GM23248 (cell line): ENCODE results near the gene C3AR1. TPM values are rescaled to one million over a fixed set of nuclear protein-coding genes. Genes with fewer than 3 reads are reported as not detected.

Experiments
- DNase-seq: peaks from one replicate; pipeline ENCODE4 v3.0.0-alpha.2; 2015
- H2AFZ ChIP-seq: fragments of 200-600 bp; sonication (generic); 2 replicates; pipeline ENCODE4 v1.6.1; 2016; ENCODE audit warnings: antibody characterized with exemption
- H3F3A ChIP-seq: fragments of 200-600 bp; sonication (generic); 2 replicates; pipeline ENCODE4 v1.6.1; 2016; ENCODE audit warnings: mild to moderate bottlenecking, antibody characterized with exemption, mixed run types; ENCODE audit not compliant: insufficient read depth
- H3K27ac ChIP-seq: fragments of 200-600 bp; sonication (generic); 2 replicates; pipeline ENCODE4 v1.5.1; 2016; ENCODE audit warnings: mild to moderate bottlenecking
- H3K27me3 ChIP-seq: fragments of 200-600 bp; sonication (generic); replicated peaks from 2 replicates; pipeline ENCODE4 v1.6.1; 2016; ENCODE audit warnings: mild to moderate bottlenecking; ENCODE audit not compliant: insufficient read depth
- H3K36me3 ChIP-seq: fragments of 200-600 bp; sonication (generic); 2 replicates; pipeline ENCODE4 v1.6.1; 2016; ENCODE audit warnings: low read depth, mild to moderate bottlenecking
- H3K4me1 ChIP-seq: fragments of 200-600 bp; sonication (generic); 2 replicates; pipeline ENCODE4 v1.6.1; 2016; ENCODE audit warnings: mild to moderate bottlenecking; ENCODE audit not compliant: insufficient read depth
- H3K4me2 ChIP-seq: fragments of 200-600 bp; sonication (generic); one replicate; pipeline ENCODE4 v1.6.1; 2016; ENCODE audit warnings: mild to moderate bottlenecking; ENCODE audit not compliant: unreplicated experiment
- H3K4me3 ChIP-seq: fragments of 200-600 bp; sonication (generic); 2 replicates; pipeline ENCODE4 v1.5.1; 2016; ENCODE audit warnings: mild to moderate bottlenecking
- H3K79me2 ChIP-seq: fragments of 200-600 bp; sonication (generic); 2 replicates; pipeline ENCODE4 v1.6.1; 2016; ENCODE audit warnings: mild to moderate bottlenecking; ENCODE audit not compliant: insufficient read depth
- H3K9ac ChIP-seq: fragments of 200-600 bp; sonication (generic); 2 replicates; pipeline ENCODE4 v1.6.1; 2016; ENCODE audit warnings: mild to moderate bottlenecking
- H3K9me2 ChIP-seq: fragments of 200-600 bp; sonication (generic); 2 replicates; pipeline ENCODE4 v1.6.1; 2016; ENCODE audit warnings: mixed run types, mild to moderate bottlenecking, moderate library complexity; ENCODE audit not compliant: insufficient read depth
- H3K9me3 ChIP-seq: fragments of 200-600 bp; sonication (generic); one replicate; pipeline ENCODE4 v1.6.1; 2017; ENCODE audit warnings: low read depth
- H4K20me1 ChIP-seq: fragments of 200-600 bp; sonication (generic); 2 replicates; pipeline ENCODE4 v1.6.0; 2016; ENCODE audit not compliant: insufficient read depth
- EZH2 ChIP-seq: fragments of 200-600 bp; sonication (generic); IDR thresholded peaks from 2 replicates; pipeline ENCODE4 v1.6.1; 2018; ENCODE audit warnings: antibody characterized with exemption, mild to moderate bottlenecking; ENCODE audit not compliant: insufficient read depth, poor library complexity, severe bottlenecking
- EZH2phosphoT487 ChIP-seq: fragments of 200-600 bp; sonication (generic); IDR thresholded peaks from 2 replicates; pipeline ENCODE4 v1.6.1; 2018; ENCODE audit warnings: antibody characterized with exemption, moderate library complexity, mild to moderate bottlenecking, low read depth; ENCODE audit not compliant: insufficient read depth
- WGBS, 2 experiments: methylation state at CpG; one replicate each; pipeline ENCODE4 v1.1.6; 2015 to 2017; ENCODE audit warnings: low lambda C conversion rate in 2 of 2, low coverage in 1 of 2; ENCODE audit errors: missing lambda C conversion rate in 2 of 2; 5-methylcytosine and 5-hydroxymethylcytosine counted together
- in situ Hi-C: fragments of 300-500 bp; cut with MboI; formaldehyde crosslinking; loops from 2 replicates; pipeline ENCODE4 v1.15.0; 2020
- polyA plus RNA-seq: library from polyadenylated mRNA; unstranded; fragments of >200 nt; fragmentation: Nextera tagmentation; extraction: Ambion mirVana; gene quantifications from 2 replicates; pipeline ENCODE4 v1.2.1, GENCODE V29; 2016
- total RNA-seq: library from RNA; depleted of rRNA; stranded (reverse); fragments of >200 nt; shearing (Covaris generic); gene quantifications from 2 replicates; pipeline ENCODE4 v1.2.3, GENCODE V29; 2014

Gene C3AR1
- total and polyA plus RNA-seq, 2 experiments from 2014 or later, result 0.24 TPM; not detected in 1

GRCh38 chr12:8069582-8069981, 3.4 kb upstream of the C3AR1 start:
- H3K27me3 ChIP-seq, result no peaks in the 10 kb centered on the region
- H3K79me2 ChIP-seq, result no peaks in the 10 kb centered on the region
- no peak overlapping the region for H3K4me2 ChIP-seq
- no peaks in the 10 kb centered on the region for H3K9me2 ChIP-seq
- DNase-seq, result no peak
- TF ChIP-seq EZH2 (no peak), EZH2phosphoT487 (no peak)
- in situ Hi-C loops, result no loop called here
- H3K9ac ChIP-seq, result no peak overlapping the region
- H3K4me1 ChIP-seq, result peaks cover 6% of the 10 kb centered on the region
- no peak overlapping the region for H3K27ac ChIP-seq
- no peak overlapping the region for H2AFZ ChIP-seq
- H3K9me3 ChIP-seq, result no peaks in the 10 kb centered on the region
- H3F3A ChIP-seq, result peaks cover 14% of the 10 kb centered on the region; the same call in 1 of the 2 replicates
- H3K4me3 ChIP-seq, result no peak overlapping the region
- no peaks in the 10 kb centered on the region for H3K36me3 ChIP-seq
- no peaks in the 10 kb centered on the region for H4K20me1 ChIP-seq

GRCh38 chr12:8064131-8064530, 2.0 kb downstream of the C3AR1 start:
- no peak for DNase-seq
- H3K4me3 ChIP-seq, result no peak overlapping the region
- H3K9ac ChIP-seq, result no peak overlapping the region
- TF ChIP-seq EZH2, result no peak
- TF ChIP-seq EZH2phosphoT487, result no peak
- H3K9me3 ChIP-seq, result no peaks in the 10 kb centered on the region
- peaks cover 14% of the 10 kb centered on the region; the same call in 1 of the 2 replicates for H3F3A ChIP-seq
- H3K27ac ChIP-seq, result no peak overlapping the region
- no peaks in the 10 kb centered on the region for H3K9me2 ChIP-seq
- H4K20me1 ChIP-seq, result no peaks in the 10 kb centered on the region
- no peak overlapping the region for H3K4me2 ChIP-seq
- H3K27me3 ChIP-seq, result no peaks in the 10 kb centered on the region
- no peak overlapping the region for H2AFZ ChIP-seq
- peaks cover 6% of the 10 kb centered on the region for H3K4me1 ChIP-seq
- no peaks in the 10 kb centered on the region for H3K79me2 ChIP-seq
- in situ Hi-C loops, result no loop called here
- H3K36me3 ChIP-seq, result no peaks in the 10 kb centered on the region

GRCh38 chr12:8058506-8058905, 7.7 kb downstream of the C3AR1 start:
- in situ Hi-C loops, result no loop called here
- Histone ChIP-seq H4K20me1 (no peaks in the 10 kb centered on the region), H3K36me3 (peaks cover 7% of the 10 kb centered on the region), H3K9me3 (no peaks in the 10 kb centered on the region), H3F3A (peaks cover 20% of the 10 kb centered on the region), H3K9me2 (no peaks in the 10 kb centered on the region), H3K79me2 (no peaks in the 10 kb centered on the region), H3K27ac (peak overlapping the region; percentile 62), H3K27me3 (no peaks in the 10 kb centered on the region), H3K4me2 (peak overlapping the region; percentile 46), H2AFZ (no peak overlapping the region), H3K9ac (no peak overlapping the region; the same call in 1 of the 2 replicates), H3K4me3 (no peak overlapping the region), H3K4me1 (peaks cover 3% of the 10 kb centered on the region; the same call in 1 of the 2 replicates)
- TF ChIP-seq EZH2, result no peak
- no peak for TF ChIP-seq EZH2phosphoT487
- 50 to 52% methylated on average over 6 of the region's 6 CpGs for WGBS, 2 experiments
- DNase-seq, result no peak

- H3K9me3 ChIP-seq, result no peaks in the 10 kb centered on the region
- no peaks in the 10 kb centered on the region for H3K79me2 ChIP-seq
- H3F3A ChIP-seq, result peaks cover 20% of the 10 kb centered on the region
- H3K4me1 ChIP-seq, result peaks cover 3% of the 10 kb centered on the region; the same call in 1 of the 2 replicates
- 38 to 45% methylated on average over 4 of the region's 4 CpGs for WGBS, 2 experiments
- H3K4me3 ChIP-seq, result no peak overlapping the region
- H3K9me2 ChIP-seq, result no peaks in the 10 kb centered on the region
- H2AFZ ChIP-seq, result no peak overlapping the region
- TF ChIP-seq EZH2phosphoT487 (no peak), EZH2 (no peak)
- no peaks in the 10 kb centered on the region for H4K20me1 ChIP-seq
- peak overlapping the region; percentile 62 for H3K27ac ChIP-seq
- H3K36me3 ChIP-seq, result peaks cover 12% of the 10 kb centered on the region
- in situ Hi-C loops, result no loop called here
- peak; percentile 83 for DNase-seq
- H3K27me3 ChIP-seq, result no peaks in the 10 kb centered on the region
- H3K9ac ChIP-seq, result no peak overlapping the region; the same call in 1 of the 2 replicates
- H3K4me2 ChIP-seq, result peak overlapping the region; percentile 46
Observed at GRCh38 chr12:8057839-8058238, 8.3 kb downstream of the C3AR1 start.

- in situ Hi-C loops, result no loop called here
- TF ChIP-seq EZH2 (no peak), EZH2phosphoT487 (no peak)
- Histone ChIP-seq H3K4me1 (peaks cover 3% of the 10 kb centered on the region; the same call in 1 of the 2 replicates), H2AFZ (no peak overlapping the region), H4K20me1 (no peaks in the 10 kb centered on the region), H3K27me3 (no peaks in the 10 kb centered on the region), H3K79me2 (no peaks in the 10 kb centered on the region), H3K4me3 (no peak overlapping the region), H3K9me2 (no peaks in the 10 kb centered on the region), H3K9ac (no peak overlapping the region), H3K9me3 (no peaks in the 10 kb centered on the region), H3K4me2 (peak overlapping the region; percentile 46), H3K27ac (peak overlapping the region; percentile 62), H3F3A (peaks cover 20% of the 10 kb centered on the region), H3K36me3 (peaks cover 15% of the 10 kb centered on the region)
- no peak for DNase-seq
- WGBS, 2 experiments, result 92 to 98% methylated on average over 2 of the region's 2 CpGs
Observed at GRCh38 chr12:8057306-8057705, 8.9 kb downstream of the C3AR1 start.
